HepG2 (cell line): Measurements from ENCODE around the gene DNAJC4. TPM values are rescaled to one million over a fixed set of nuclear protein-coding genes. Genes with fewer than 3 reads are reported as not detected.

ENCODE experiments used
- CEBPZ ChIP-seq: IDR thresholded peaks from 2 replicates; pipeline ENCODE4 v1.6.1; 2012; ENCODE audit warnings: low read length, improper control_type of control experiment
- CREB3 ChIP-seq: sonication (generic); formaldehyde crosslinking; IDR thresholded peaks from 2 replicates; pipeline ENCODE4 v1.5.0; 2020; ENCODE audit warnings: missing genetic modification reagents
- DNMT1 ChIP-seq: sonication (generic); formaldehyde crosslinking; IDR thresholded peaks from 2 replicates; pipeline ENCODE4 v1.5.1; 2020; ENCODE audit warnings: mild to moderate bottlenecking, missing genetic modification reagents
- EP300 ChIP-seq, 3 experiments: sonication (generic) in 1 of 3; formaldehyde crosslinking in 1 of 3; IDR thresholded peaks; 2 replicates each; pipeline versions ENCODE4 v1.5.1 to v1.6.1; 2011 to 2020; ENCODE audit warnings: low read depth in 2 of 3, low read length in 2 of 3, borderline replicate concordance in 1 of 3, improper control_type of control experiment in 1 of 3, mild to moderate bottlenecking in 1 of 3, missing genetic modification reagents in 1 of 3, moderate library complexity in 1 of 3
- ESRRA ChIP-seq: sonication (generic); formaldehyde crosslinking; IDR thresholded peaks from 2 replicates; pipeline ENCODE4 v1.5.1; 2020; ENCODE audit warnings: mild to moderate bottlenecking, low read depth, missing genetic modification reagents
- FOXK2 ChIP-seq: fragments of 450-650 bp; IDR thresholded peaks from 2 replicates; pipeline ENCODE4 v1.6.1; 2016
- GABPB1 ChIP-seq: IDR thresholded peaks from 2 replicates; pipeline ENCODE4 v1.6.1; 2016; ENCODE audit warnings: mild to moderate bottlenecking, missing genetic modification reagents, moderate library complexity, missing compliant biosample characterization
- HBP1 ChIP-seq: IDR thresholded peaks from 2 replicates; pipeline ENCODE4 v1.6.1; 2016; ENCODE audit warnings: low read depth, control low read depth
- HIC2 ChIP-seq: sonication (generic); formaldehyde crosslinking; IDR thresholded peaks from 2 replicates; pipeline ENCODE4 v1.9.0; 2022; ENCODE audit warnings: low read depth, missing genetic modification reagents
- HNRNPL ChIP-seq: fragments of 200-400 bp; formaldehyde crosslinking; IDR thresholded peaks from 2 replicates; pipeline ENCODE4 v1.6.1; 2017; ENCODE audit warnings: mild to moderate bottlenecking, low read depth, low read length
- ISL2 ChIP-seq: sonication (generic); formaldehyde crosslinking; IDR thresholded peaks from 2 replicates; pipeline ENCODE4 v1.5.0; 2020; ENCODE audit warnings: missing genetic modification reagents
- KLF12 ChIP-seq: sonication (generic); formaldehyde crosslinking; IDR thresholded peaks from 2 replicates; pipeline ENCODE4 v1.4.0; 2020; ENCODE audit warnings: missing genetic modification reagents, borderline replicate concordance
- MIER3 ChIP-seq: IDR thresholded peaks from 2 replicates; pipeline ENCODE4 v1.6.1; 2016; ENCODE audit warnings: missing compliant biosample characterization, borderline replicate concordance
- NR3C1 ChIP-seq: sonication (generic); formaldehyde crosslinking; IDR thresholded peaks from 2 replicates; pipeline ENCODE4 v1.4.0; 2020; ENCODE audit warnings: missing genetic modification reagents
- PCBP2 ChIP-seq: fragments of 200-400 bp; formaldehyde crosslinking; optimal IDR thresholded peaks from 2 replicates; pipeline ENCODE3; 2018; ENCODE audit warnings: low read length, low read depth; ENCODE audit not compliant: poor library complexity, severe bottlenecking
- SNAPC5 ChIP-seq: sonication (generic); formaldehyde crosslinking; IDR thresholded peaks from 2 replicates; pipeline ENCODE4 v1.8.1; 2023; ENCODE audit warnings: mild to moderate bottlenecking, missing genetic modification reagents, borderline replicate concordance
- TBX2 ChIP-seq: sonication (generic); formaldehyde crosslinking; IDR thresholded peaks from 2 replicates; pipeline ENCODE4 v1.5.0; 2020; ENCODE audit warnings: missing genetic modification reagents, mild to moderate bottlenecking, borderline replicate concordance
- U2AF1 ChIP-seq: fragments of 200-400 bp; formaldehyde crosslinking; optimal IDR thresholded peaks from 2 replicates; pipeline ENCODE3; 2017; ENCODE audit warnings: mild to moderate bottlenecking, low read depth, low read length
- ZNF20 ChIP-seq: sonication (generic); formaldehyde crosslinking; IDR thresholded peaks from 2 replicates; pipeline ENCODE4 v1.4.0; 2020; ENCODE audit warnings: mild to moderate bottlenecking, moderate library complexity, missing genetic modification reagents
- ZNF343 ChIP-seq: sonication (generic); formaldehyde crosslinking; IDR thresholded peaks from 2 replicates; pipeline ENCODE4 v1.4.0; 2020; ENCODE audit warnings: mild to moderate bottlenecking, missing genetic modification reagents
- ZNF672 ChIP-seq: sonication (generic); formaldehyde crosslinking; IDR thresholded peaks from 2 replicates; pipeline ENCODE4 v1.8.1; 2022; ENCODE audit warnings: missing genetic modification reagents
- ZSCAN21 ChIP-seq: sonication (generic); formaldehyde crosslinking; IDR thresholded peaks from 2 replicates; pipeline ENCODE4 v1.8.0; 2022; ENCODE audit warnings: mild to moderate bottlenecking, missing genetic modification reagents, moderate library complexity, borderline replicate concordance
- polyA plus RNA-seq, 8 experiments: library from polyadenylated mRNA; depleted of rRNA in 3 of 8; stranded (reverse) in 7 of 8; unstranded in 1 of 8; fragments of >200 nt; fragmentation: Illumina TruSeq in 4 of 8; extraction: Trizol in 4 of 8; gene quantifications; 2 replicates each; pipeline versions ENCODE4 v1.2.1 to v1.2.3, GENCODE V29; 2011 to 2016; ENCODE audit warnings: low read depth in 4 of 8, missing spikeins in 1 of 8, mixed read lengths in 1 of 8; ENCODE audit not compliant: insufficient read depth in 1 of 8
- total RNA-seq, 5 experiments: library from RNA; depleted of rRNA; stranded (reverse); fragments of >200 nt; fragmentation: Illumina TruSeq; extraction: Trizol; gene quantifications; 2 replicates each; pipeline ENCODE4 v1.2.3, GENCODE V29; 2016; ENCODE audit warnings: low read depth in 1 of 5

The DNAJC4 gene
- total and polyA plus RNA-seq, 2 of the 13 experiments (the other 11 are each of a cell fraction or from before 2014, with no cell fraction given), result 10.3 to 60.8 TPM

GRCh38 chr11:64234647-64235379 lies 4.5 kb downstream of the DNAJC4 start (continued):
- peak; percentile 83 for TF ChIP-seq HIC2 (CRISPR knock-in tag)
- no peak for TF ChIP-seq ZNF672 (CRISPR knock-in tag)
- peak; percentile 43; the same call in 1 of the 2 replicates for TF ChIP-seq KLF12
- TF ChIP-seq EP300 (IDR thresholded peaks at IDR 0.05; ENCODE audit: low read depth in 2 of 2, low read length in 2 of 2), result no peak
- TF ChIP-seq EP300 (CRISPR knock-in tag; IDR thresholded peaks at IDR 0.05; ENCODE audit: borderline replicate concordance), result no peak
- TF ChIP-seq MIER3 (CRISPR knock-in tag), result no peak
- no peak for TF ChIP-seq SNAPC5 (CRISPR knock-in tag)
- TF ChIP-seq ESRRA (CRISPR knock-in tag), result peak; percentile 52; the same call in 1 of the 2 replicates
- no peak for TF ChIP-seq CREB3 (CRISPR knock-in tag)
- no peak for TF ChIP-seq U2AF1
- peak; percentile 70 for TF ChIP-seq GABPB1
- no peak for TF ChIP-seq CEBPZ
- TF ChIP-seq HBP1 (CRISPR knock-in tag), result peak; percentile 48; the same call in 1 of the 2 replicates
- no peak for TF ChIP-seq NR3C1
- peak; percentile 56; the same call in 1 of the 2 replicates for TF ChIP-seq ZSCAN21
- peak; percentile 83 for TF ChIP-seq HNRNPL
- TF ChIP-seq TBX2, result peak; percentile 66; the same call in 1 of the 2 replicates
- TF ChIP-seq FOXK2, result no peak
- no peak for TF ChIP-seq ZNF20 (CRISPR knock-in tag)
- 0 out of 2 replicates have a peak, but pooled peaks have one; percentile 15 for TF ChIP-seq ISL2 (CRISPR knock-in tag)
- no peak for TF ChIP-seq ZNF343 (CRISPR knock-in tag)
- no peak for TF ChIP-seq DNMT1 (CRISPR knock-in tag)
- no peak for TF ChIP-seq PCBP2
